Left ventricle myocardium inferior (tissue), 1 donor: ENCODE results near the gene UBE3B. TPM values are rescaled to one million over a fixed set of nuclear protein-coding genes. Genes with fewer than 3 reads are reported as not detected.

Experiments used
- DNase-seq: peaks from one replicate; pipeline ENCODE4 v3.0.0-alpha.2; 2020
- H3K27ac ChIP-seq: fragments of 200-600 bp; replicated peaks from 2 replicates; pipeline ENCODE4 v1.8.0; 2021
- H3K27me3 ChIP-seq: fragments of 200-600 bp; 2 replicates; pipeline ENCODE4 v1.8.0; 2021; ENCODE audit warnings: low read depth
- H3K36me3 ChIP-seq: fragments of 200-600 bp; 2 replicates; pipeline ENCODE4 v1.8.0; 2021
- H3K4me1 ChIP-seq: fragments of 200-600 bp; 2 replicates; pipeline ENCODE4 v1.8.0; 2021
- H3K4me3 ChIP-seq: fragments of 200-600 bp; 2 replicates; pipeline ENCODE4 v1.8.0; 2021; ENCODE audit warnings: mild to moderate bottlenecking, moderate library complexity
- H3K9me3 ChIP-seq: fragments of 200-600 bp; replicated peaks from 2 replicates; pipeline ENCODE4 v1.8.0; 2021
- intact Hi-C: fragments of 100-400 bp; cut with micrococcal nuclease; formaldehyde crosslinking; loops from one replicate; pipeline ENCODE4 v1.11.0; 2022
- total RNA-seq: library from RNA; stranded (reverse); fragmentation: NEBNext Ultra II Directional; extraction: Animal tissue kit (Norgen Biotek cat#: 25700); gene quantifications from one replicate; pipeline ENCODE4 v1.2.1, GENCODE V29; 2021
- TF ChIP-seq, protein P1 (sequence below): fragments of 200-600 bp; IDR thresholded peaks from 2 replicates; pipeline ENCODE4 v1.8.0; 2021; ENCODE audit warnings: antibody characterized with exemption, mild to moderate bottlenecking, borderline replicate concordance
- donor health status: DM: no; HTN: yes; CAD: no; lungs with severe emphysema.

The UBE3B gene
- total RNA-seq, 1 donor from 2014 or later = 56.0 TPM

DNA sequence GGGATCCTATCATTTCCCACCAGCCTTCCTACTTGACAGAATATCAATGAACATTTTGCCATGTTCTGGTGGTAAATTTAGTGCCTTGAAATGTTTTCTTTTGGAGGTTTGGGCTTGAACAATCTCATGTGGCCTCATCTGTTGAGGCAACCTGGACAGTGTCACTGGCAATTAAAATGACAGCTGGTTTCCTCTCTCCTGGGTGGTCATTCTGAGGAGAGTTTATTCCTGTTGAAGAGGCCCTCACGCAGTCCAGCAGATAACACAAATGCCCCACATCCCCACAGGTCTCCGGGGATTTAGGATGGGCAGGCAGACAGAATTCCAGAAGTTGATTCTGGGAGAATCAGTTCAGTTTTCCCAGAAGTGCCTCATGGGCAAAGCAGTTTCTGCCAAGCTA, 54.0 kb downstream of the UBE3B start:
- peaks cover 94% of the 10 kb centered on the region for H3K36me3 ChIP-seq
- H3K4me3 ChIP-seq = no peak overlapping the region

DNA sequence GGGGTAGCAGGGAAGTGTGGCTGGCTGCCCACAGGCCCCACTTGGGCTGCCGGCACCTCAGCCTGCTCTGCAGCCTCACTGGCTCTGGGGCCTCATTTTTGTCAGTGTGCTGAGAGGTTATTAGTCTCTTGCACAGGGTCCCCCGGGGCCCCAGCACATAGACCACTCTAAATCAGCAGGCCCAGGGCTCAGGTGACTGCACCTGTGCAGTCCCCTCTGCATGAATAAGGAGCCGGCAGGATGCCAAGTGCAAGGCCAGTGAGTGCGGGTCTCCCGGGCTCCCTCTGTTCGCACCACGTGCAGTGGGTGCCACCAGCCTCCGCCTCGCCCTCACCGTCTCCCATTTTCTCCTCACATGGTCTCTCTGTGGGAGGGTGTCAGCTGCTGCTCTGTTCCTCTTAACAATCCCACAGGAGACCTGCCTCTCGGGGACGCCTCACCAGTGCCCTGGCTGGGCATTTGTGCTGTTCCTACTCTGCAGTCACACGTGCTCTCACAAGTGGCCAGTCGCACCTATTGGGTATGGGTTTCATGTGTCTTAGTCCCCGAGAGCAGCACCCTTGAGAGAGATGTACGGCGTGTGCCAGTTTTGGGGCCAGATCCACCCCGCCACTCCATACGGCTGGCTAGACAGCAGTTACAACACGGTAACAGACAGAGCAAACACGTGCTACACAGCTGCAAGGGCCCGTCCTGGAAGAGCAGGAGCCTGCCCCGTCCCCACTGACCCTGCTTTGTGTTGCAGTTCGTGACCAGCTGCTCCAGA, 55.5 kb downstream of the UBE3B start:
- peaks cover 87% of the 10 kb centered on the region for H3K36me3 ChIP-seq
- TF ChIP-seq, protein P1, sequence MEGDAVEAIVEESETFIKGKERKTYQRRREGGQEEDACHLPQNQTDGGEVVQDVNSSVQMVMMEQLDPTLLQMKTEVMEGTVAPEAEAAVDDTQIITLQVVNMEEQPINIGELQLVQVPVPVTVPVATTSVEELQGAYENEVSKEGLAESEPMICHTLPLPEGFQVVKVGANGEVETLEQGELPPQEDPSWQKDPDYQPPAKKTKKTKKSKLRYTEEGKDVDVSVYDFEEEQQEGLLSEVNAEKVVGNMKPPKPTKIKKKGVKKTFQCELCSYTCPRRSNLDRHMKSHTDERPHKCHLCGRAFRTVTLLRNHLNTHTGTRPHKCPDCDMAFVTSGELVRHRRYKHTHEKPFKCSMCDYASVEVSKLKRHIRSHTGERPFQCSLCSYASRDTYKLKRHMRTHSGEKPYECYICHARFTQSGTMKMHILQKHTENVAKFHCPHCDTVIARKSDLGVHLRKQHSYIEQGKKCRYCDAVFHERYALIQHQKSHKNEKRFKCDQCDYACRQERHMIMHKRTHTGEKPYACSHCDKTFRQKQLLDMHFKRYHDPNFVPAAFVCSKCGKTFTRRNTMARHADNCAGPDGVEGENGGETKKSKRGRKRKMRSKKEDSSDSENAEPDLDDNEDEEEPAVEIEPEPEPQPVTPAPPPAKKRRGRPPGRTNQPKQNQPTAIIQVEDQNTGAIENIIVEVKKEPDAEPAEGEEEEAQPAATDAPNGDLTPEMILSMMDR = no peak
- H3K4me1 ChIP-seq = no peaks in the 10 kb centered on the region
- intact Hi-C loops = no loop called here
- H3K27me3 ChIP-seq = no peaks in the 10 kb centered on the region
- no peak for DNase-seq
- no peaks in the 10 kb centered on the region for H3K9me3 ChIP-seq
- H3K4me3 ChIP-seq = no peak overlapping the region
- no peak overlapping the region for H3K27ac ChIP-seq

More for the DNA sequence above, 54.0 kb downstream of the UBE3B start:
- DNase-seq = no peak
- Histone ChIP-seq H3K27ac (no peak overlapping the region), H3K9me3 (no peaks in the 10 kb centered on the region), H3K27me3 (no peaks in the 10 kb centered on the region), H3K4me1 (no peaks in the 10 kb centered on the region)
- intact Hi-C loops = no loop called here
- TF ChIP-seq, protein P1 = no peak

DNA sequence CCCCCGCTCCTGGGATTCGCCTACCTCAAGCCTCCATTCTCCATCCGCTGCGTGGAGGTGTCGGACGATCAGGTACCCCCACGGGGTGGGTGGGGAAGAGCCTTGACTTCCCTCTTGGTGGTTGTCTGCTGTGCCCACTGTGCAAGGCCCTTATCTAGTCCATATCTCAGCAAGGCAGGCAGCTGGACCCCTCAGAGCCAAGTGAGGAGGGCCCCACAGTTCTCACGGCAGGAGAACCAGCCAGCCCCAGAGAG, 56.0 kb downstream of the UBE3B start:
- Histone ChIP-seq H3K4me1 (no peaks in the 10 kb centered on the region), H3K27me3 (no peaks in the 10 kb centered on the region), H3K9me3 (no peaks in the 10 kb centered on the region), H3K27ac (no peak overlapping the region), H3K4me3 (no peak overlapping the region), H3K36me3 (peaks cover 82% of the 10 kb centered on the region)
- TF ChIP-seq, protein P1 = no peak
- DNase-seq = no peak
- intact Hi-C loops = no loop called here

DNA sequence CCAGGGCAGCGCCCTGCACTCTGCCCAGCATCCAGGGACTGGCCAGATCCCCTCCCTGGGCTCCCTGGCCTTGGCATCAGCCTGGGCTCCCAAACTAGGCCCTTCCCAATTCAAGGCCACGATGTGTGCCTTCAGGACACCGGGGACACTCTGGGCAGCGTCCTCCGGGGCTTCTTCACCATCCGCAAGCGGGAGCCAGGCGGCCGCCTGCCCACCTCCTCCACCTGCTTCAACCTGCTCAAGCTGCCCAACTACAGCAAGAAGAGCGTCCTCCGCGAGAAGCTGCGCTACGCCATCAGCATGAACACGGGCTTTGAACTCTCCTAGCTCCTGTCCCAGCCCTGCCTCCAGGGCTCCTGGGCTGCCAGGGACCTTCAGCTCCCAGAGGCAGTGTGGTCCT, 57.0 kb downstream of the UBE3B start:
- peaks cover 73% of the 10 kb centered on the region for H3K36me3 ChIP-seq
- no peaks in the 10 kb centered on the region for H3K9me3 ChIP-seq
- H3K4me3 ChIP-seq = no peak overlapping the region
- no peaks in the 10 kb centered on the region for H3K27me3 ChIP-seq
- TF ChIP-seq, protein P1 = no peak
- no peak overlapping the region for H3K27ac ChIP-seq
- no peak for DNase-seq
- intact Hi-C loops = no loop called here
- H3K4me1 ChIP-seq = no peaks in the 10 kb centered on the region

DNA sequence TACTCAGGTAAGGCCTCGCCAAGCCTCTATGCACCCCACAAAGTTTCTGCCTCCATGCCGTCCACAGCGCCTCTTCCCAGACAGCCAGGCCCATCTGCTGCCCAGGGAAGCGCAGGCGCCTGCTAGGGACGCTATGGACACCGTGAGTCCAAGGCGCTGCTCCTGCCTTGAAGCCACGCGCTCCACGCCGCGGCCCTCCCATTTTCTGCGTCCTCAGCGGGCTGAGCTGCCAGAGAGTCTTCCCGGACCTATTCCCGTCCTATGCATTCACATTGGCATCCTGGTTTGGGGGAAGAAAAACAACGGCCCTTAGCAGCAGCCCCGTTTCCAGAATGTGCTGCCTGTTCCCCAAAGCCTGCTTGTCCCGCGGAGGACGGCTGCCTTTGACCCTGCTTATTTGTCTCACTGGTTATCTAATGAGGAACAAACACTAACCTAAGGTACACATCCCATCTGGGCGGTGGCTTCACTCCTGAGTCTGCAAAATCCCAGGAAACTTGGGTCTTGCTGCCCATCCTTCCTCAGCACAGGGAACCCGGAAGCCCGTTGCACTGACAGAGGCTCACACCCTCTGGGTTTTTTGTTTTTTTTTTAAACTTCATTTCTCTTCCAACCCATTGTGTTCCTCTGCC, 57.9 kb downstream of the UBE3B start:
- intact Hi-C loops = no loop called here
- DNase-seq = no peak
- Histone ChIP-seq H3K4me3 (no peak overlapping the region), H3K27ac (no peak overlapping the region), H3K4me1 (no peaks in the 10 kb centered on the region), H3K36me3 (peaks cover 64% of the 10 kb centered on the region), H3K9me3 (no peaks in the 10 kb centered on the region), H3K27me3 (no peaks in the 10 kb centered on the region)
- TF ChIP-seq, protein P1 = no peak
